K562 (cell line): ENCODE measurements around the gene AKR1A1. TPM values are rescaled to one million over a fixed set of nuclear protein-coding genes. Genes with fewer than 3 reads are reported as not detected.

Experiments
- ARID2 ChIP-seq: fragments of 450-650 bp; IDR thresholded peaks from 2 replicates; pipeline ENCODE4 v1.6.1; 2017; ENCODE audit warnings: antibody characterized with exemption, mild to moderate bottlenecking
- CHD1 ChIP-seq: fragments of 200-600 bp; sonication (generic); IDR thresholded peaks from one replicate; pipeline ENCODE4 v1.6.1; 2012; ENCODE audit warnings: mild to moderate bottlenecking, moderate library complexity, low read length, inconsistent platforms
- HDAC2 ChIP-seq: fragments of 450-650 bp; IDR thresholded peaks from 2 replicates; pipeline ENCODE4 v1.6.1; 2016; ENCODE audit warnings: mild to moderate bottlenecking
- MBD2 ChIP-seq: sonication (generic); IDR thresholded peaks from 2 replicates; pipeline ENCODE4 v1.6.1; 2016; ENCODE audit warnings: low read depth, borderline replicate concordance
- MCM7 ChIP-seq, 2 experiments: fragments of 450-650 bp; IDR thresholded peaks; 2 replicates each; pipeline ENCODE4 v1.6.1; 2016 to 2018
- NFE2 ChIP-seq: IDR thresholded peaks from 2 replicates; pipeline ENCODE4 v1.6.1; 2014; ENCODE audit warnings: antibody characterized with exemption, low read depth
- NFXL1 ChIP-seq: fragments of 450-650 bp; formaldehyde crosslinking; IDR thresholded peaks from 2 replicates; pipeline ENCODE4 v1.4.0; 2021; ENCODE audit warnings: mild to moderate bottlenecking
- POLR2AphosphoS2 ChIP-seq: IDR thresholded peaks from 2 replicates; pipeline ENCODE4 v1.6.1; 2012; ENCODE audit warnings: low read length, improper control_type of control experiment
- RBM14 ChIP-seq: fragments of 200-400 bp; formaldehyde crosslinking; IDR thresholded peaks from 2 replicates; pipeline ENCODE4 v1.6.1; 2018; ENCODE audit warnings: low read depth, mild to moderate bottlenecking, low read length, moderate library complexity, borderline replicate concordance; ENCODE audit not compliant: insufficient read depth
- RNF2 ChIP-seq: sonication (generic); IDR thresholded peaks from 2 replicates; pipeline ENCODE4 v1.6.1; 2016
- SRF ChIP-seq, 2 experiments: fragments of 250-450, 450-650 bp in 1 of 2; sonication (Bioruptor Pico) in 1 of 2; sonication (generic) in 1 of 2; formaldehyde crosslinking; IDR thresholded peaks; 2 replicates each; pipeline versions ENCODE4 v1.5.0 to v1.5.1; 2020 to 2022; ENCODE audit warnings: mild to moderate bottlenecking in 1 of 2, missing genetic modification reagents in 1 of 2
- TOE1 ChIP-seq, 2 experiments: fragments of 450-650 bp in 1 of 2; sonication (generic) in 1 of 2; formaldehyde crosslinking in 1 of 2; IDR thresholded peaks; 2 replicates each; pipeline versions ENCODE4 v1.7.1 to v1.8.0; 2016 to 2022; ENCODE audit warnings: borderline replicate concordance in 2 of 2, mild to moderate bottlenecking in 2 of 2, antibody characterized with exemption in 1 of 2, inconsistent platforms in 1 of 2, low read depth in 1 of 2, missing genetic modification reagents in 1 of 2, moderate library complexity in 1 of 2
- ZKSCAN3 ChIP-seq: fragments of 250-450 bp; sonication (Bioruptor Pico); IDR thresholded peaks from 2 replicates; pipeline ENCODE4 v1.4.0; 2020
- ZNF41 ChIP-seq: fragments of 250-450 bp; sonication (Bioruptor Pico); conservative IDR thresholded peaks from 2 replicates; pipeline ENCODE4 v1.4.0; 2020; ENCODE audit warnings: mild to moderate bottlenecking
- polyA plus RNA-seq, 8 experiments: library from polyadenylated mRNA; depleted of rRNA in 4 of 8; stranded (reverse) in 5 of 8; unstranded in 3 of 8; fragments of >200 nt; fragmentation: Nextera tagmentation in 2 of 8; fragmentation: Illumina TruSeq in 1 of 8; extraction: Ambion mirVana in 2 of 8; extraction: Trizol in 1 of 8; gene quantifications; 2 replicates each; pipeline versions ENCODE4 v1.2.1 to v1.2.3, GENCODE V29; 2011 to 2014; ENCODE audit warnings: inconsistent platforms in 1 of 8, missing spikeins in 1 of 8
- total RNA-seq, 7 experiments: library from RNA; depleted of rRNA in 6 of 7; stranded (reverse); fragments of >200 nt in 6 of 7; fragmentation: Illumina TruSeq in 2 of 7; extraction: Trizol in 2 of 7; gene quantifications; 2 replicates each; pipeline versions ENCODE4 v1.2.1 to v1.2.3, GENCODE V29; 2011 to 2021; ENCODE audit warnings: low replicate concordance in 1 of 7
- TF ChIP-seq, protein P1 (sequence below): fragments of 450-650 bp; conservative IDR thresholded peaks from 2 replicates; pipeline ENCODE4 v1.6.1; 2016; ENCODE audit warnings: missing genetic modification characterization, low read depth, mild to moderate bottlenecking, control low read depth, missing compliant biosample characterization
- TF ChIP-seq, protein P2 (sequence below): fragments of 450-650 bp; formaldehyde crosslinking; IDR thresholded peaks from 2 replicates; pipeline ENCODE4 v1.4.0; 2022; ENCODE audit warnings: missing genetic modification characterization
- TF ChIP-seq, protein P3 (sequence below): fragments of 450-650 bp; formaldehyde crosslinking; IDR thresholded peaks from 2 replicates; pipeline ENCODE4 v1.4.0; 2020; ENCODE audit warnings: mild to moderate bottlenecking, moderate library complexity
- TF ChIP-seq, protein P4 (sequence below): fragments of 250-450 bp; sonication (Bioruptor Pico); IDR thresholded peaks from 2 replicates; pipeline ENCODE4 v1.8.0; 2021; ENCODE audit warnings: moderate library complexity, mild to moderate bottlenecking, inconsistent platforms
- TF ChIP-seq, protein P5 (sequence below): fragments of 450-650 bp; formaldehyde crosslinking; IDR thresholded peaks from 2 replicates; pipeline ENCODE4 v1.4.0; 2020; ENCODE audit warnings: mild to moderate bottlenecking, moderate library complexity

Gene AKR1A1
- total and polyA plus RNA-seq, 9 of the 15 experiments (the other 6 are each of a cell fraction or from before 2014, with no cell fraction given), result 68.6 to 211 (median 132) TPM

DNA sequence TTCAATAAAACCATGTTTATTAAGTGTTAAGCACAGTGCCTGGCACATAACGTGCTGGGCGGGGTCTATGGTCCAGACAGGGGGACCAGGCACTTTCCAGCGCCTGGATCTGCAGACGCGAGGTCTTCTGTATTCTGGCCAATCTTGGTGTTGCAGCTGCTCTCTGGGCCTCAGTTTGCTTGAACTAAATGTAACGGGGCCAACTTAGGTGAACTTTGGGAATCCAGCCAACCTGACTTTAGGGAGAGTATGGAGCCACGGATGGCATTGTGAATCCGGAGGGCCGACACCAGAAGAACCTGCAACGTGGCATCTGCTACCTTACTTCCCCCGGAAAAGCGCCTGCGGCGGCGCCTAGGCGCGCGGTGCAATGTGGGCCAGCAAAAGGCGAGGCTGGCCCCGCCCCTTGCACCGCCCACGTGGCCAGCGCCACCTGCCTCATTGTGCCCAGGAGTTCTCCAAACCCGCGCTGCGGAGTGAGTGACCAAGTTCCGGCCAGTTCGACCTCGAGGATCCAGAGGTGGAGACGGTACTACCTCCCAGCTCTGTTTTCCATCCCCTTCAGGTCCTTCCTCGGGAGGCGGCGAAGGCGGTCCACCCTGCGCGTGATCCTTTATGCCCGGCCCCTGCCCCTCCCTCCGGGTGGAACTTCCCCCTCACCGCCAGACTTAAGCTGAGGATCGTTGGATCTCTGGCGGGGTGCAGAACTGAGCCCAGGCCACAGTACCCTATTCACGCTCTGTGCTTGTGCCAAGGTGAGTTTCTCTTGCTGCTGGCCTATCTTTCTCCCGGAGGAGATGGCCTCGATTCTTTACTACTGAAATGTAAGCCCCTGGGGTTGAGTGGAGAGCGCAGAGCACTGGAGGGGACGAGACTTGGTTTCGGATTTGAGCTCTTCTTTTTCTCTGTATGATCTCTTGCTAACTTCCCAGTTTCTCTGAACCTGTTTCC, at the start of gene AKR1A1 (continued):
- peak in 1 of 2 experiments; percentile 52; a peak in 1 of 4 replicates for TF ChIP-seq SRF (CRISPR knock-in tag; IDR thresholded peaks at IDR 0.05)
- peak; percentile 94 for TF ChIP-seq HDAC2
- TF ChIP-seq CHD1, result peak; percentile 31
- TF ChIP-seq, protein P1, sequence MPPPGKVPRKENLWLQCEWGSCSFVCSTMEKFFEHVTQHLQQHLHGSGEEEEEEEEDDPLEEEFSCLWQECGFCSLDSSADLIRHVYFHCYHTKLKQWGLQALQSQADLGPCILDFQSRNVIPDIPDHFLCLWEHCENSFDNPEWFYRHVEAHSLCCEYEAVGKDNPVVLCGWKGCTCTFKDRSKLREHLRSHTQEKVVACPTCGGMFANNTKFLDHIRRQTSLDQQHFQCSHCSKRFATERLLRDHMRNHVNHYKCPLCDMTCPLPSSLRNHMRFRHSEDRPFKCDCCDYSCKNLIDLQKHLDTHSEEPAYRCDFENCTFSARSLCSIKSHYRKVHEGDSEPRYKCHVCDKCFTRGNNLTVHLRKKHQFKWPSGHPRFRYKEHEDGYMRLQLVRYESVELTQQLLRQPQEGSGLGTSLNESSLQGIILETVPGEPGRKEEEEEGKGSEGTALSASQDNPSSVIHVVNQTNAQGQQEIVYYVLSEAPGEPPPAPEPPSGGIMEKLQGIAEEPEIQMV (tag), result peak; percentile 70
- TF ChIP-seq, protein P2, sequence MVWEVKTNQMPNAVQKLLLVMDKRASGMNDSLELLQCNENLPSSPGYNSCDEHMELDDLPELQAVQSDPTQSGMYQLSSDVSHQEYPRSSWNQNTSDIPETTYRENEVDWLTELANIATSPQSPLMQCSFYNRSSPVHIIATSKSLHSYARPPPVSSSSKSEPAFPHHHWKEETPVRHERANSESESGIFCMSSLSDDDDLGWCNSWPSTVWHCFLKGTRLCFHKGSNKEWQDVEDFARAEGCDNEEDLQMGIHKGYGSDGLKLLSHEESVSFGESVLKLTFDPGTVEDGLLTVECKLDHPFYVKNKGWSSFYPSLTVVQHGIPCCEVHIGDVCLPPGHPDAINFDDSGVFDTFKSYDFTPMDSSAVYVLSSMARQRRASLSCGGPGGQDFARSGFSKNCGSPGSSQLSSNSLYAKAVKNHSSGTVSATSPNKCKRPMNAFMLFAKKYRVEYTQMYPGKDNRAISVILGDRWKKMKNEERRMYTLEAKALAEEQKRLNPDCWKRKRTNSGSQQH (CRISPR knock-in tag), result no peak; the same call in 1 of the 2 replicates
- no peak for TF ChIP-seq ZKSCAN3 (CRISPR knock-in tag)
- TF ChIP-seq NFXL1 (CRISPR knock-in tag), result no peak
- TF ChIP-seq NFE2, result 0 out of 2 replicates have a peak, but pooled peaks have one; percentile 5
- peak; percentile 93 for TF ChIP-seq TOE1 (IDR thresholded peaks at IDR 0.05; ENCODE audit: borderline replicate concordance)
- TF ChIP-seq TOE1 (CRISPR knock-in tag; IDR thresholded peaks at IDR 0.05; ENCODE audit: borderline replicate concordance, low read depth), result 0 out of 2 replicates have a peak, but pooled peaks have one; percentile 74
- TF ChIP-seq, protein P3, sequence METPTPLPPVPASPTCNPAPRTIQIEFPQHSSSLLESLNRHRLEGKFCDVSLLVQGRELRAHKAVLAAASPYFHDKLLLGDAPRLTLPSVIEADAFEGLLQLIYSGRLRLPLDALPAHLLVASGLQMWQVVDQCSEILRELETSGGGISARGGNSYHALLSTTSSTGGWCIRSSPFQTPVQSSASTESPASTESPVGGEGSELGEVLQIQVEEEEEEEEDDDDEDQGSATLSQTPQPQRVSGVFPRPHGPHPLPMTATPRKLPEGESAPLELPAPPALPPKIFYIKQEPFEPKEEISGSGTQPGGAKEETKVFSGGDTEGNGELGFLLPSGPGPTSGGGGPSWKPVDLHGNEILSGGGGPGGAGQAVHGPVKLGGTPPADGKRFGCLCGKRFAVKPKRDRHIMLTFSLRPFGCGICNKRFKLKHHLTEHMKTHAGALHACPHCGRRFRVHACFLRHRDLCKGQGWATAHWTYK (CRISPR knock-in tag), result peak; percentile 75
- TF ChIP-seq ARID2, result no peak
- peak; percentile 6; the same call in 1 of the 2 replicates for TF ChIP-seq ZNF41
- TF ChIP-seq RNF2, result peak; percentile 80
- TF ChIP-seq MCM7 (IDR thresholded peaks at IDR 0.05), result no peak
- TF ChIP-seq, protein P4, sequence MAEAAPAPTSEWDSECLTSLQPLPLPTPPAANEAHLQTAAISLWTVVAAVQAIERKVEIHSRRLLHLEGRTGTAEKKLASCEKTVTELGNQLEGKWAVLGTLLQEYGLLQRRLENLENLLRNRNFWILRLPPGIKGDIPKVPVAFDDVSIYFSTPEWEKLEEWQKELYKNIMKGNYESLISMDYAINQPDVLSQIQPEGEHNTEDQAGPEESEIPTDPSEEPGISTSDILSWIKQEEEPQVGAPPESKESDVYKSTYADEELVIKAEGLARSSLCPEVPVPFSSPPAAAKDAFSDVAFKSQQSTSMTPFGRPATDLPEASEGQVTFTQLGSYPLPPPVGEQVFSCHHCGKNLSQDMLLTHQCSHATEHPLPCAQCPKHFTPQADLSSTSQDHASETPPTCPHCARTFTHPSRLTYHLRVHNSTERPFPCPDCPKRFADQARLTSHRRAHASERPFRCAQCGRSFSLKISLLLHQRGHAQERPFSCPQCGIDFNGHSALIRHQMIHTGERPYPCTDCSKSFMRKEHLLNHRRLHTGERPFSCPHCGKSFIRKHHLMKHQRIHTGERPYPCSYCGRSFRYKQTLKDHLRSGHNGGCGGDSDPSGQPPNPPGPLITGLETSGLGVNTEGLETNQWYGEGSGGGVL, result no peak
- TF ChIP-seq POLR2AphosphoS2, result peak; percentile 93; the same call in 1 of the 2 replicates
- TF ChIP-seq, protein P5, sequence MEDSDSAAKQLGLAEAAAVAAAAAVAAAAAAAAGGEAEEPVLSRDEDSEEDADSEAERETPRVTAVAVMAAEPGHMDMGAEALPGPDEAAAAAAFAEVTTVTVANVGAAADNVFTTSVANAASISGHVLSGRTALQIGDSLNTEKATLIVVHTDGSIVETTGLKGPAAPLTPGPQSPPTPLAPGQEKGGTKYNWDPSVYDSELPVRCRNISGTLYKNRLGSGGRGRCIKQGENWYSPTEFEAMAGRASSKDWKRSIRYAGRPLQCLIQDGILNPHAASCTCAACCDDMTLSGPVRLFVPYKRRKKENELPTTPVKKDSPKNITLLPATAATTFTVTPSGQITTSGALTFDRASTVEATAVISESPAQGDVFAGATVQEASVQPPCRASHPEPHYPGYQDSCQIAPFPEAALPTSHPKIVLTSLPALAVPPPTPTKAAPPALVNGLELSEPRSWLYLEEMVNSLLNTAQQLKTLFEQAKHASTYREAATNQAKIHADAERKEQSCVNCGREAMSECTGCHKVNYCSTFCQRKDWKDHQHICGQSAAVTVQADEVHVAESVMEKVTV (CRISPR knock-in tag), result no peak
- TF ChIP-seq MBD2, result peak; percentile 87
- no peak for TF ChIP-seq RBM14
